NCI-H1105 treated with DMSO at 0.1 percent for 48 hours (cell line): ENCODE measurements around the gene SLC35E2B.
"Not testable (repeated sequence)": the region's sequence is repeated elsewhere in the genome, so short reads cannot be mapped to it uniquely, and the experiment has no call there.

ENCODE experiments used
- DNase-seq: peaks from one replicate; lab custom pipeline; 2025; lab: John Stamatoyannopoulos, UW

SLC35E2B gene

GRCh38 chr1:1674806-1675205 lies 17.8 kb downstream of the SLC35E2B start:
- not testable (repeated sequence) for DNase-seq

- no peak for DNase-seq
Observed at GRCh38 chr1:1672181-1672965, 20.2 kb downstream of the SLC35E2B start.

- DNase-seq, result no peak
Observed at GRCh38 chr1:1671365-1672119, 21.1 kb downstream of the SLC35E2B start.

GRCh38 chr1:1670866-1671265 lies 21.7 kb downstream of the SLC35E2B start:
- no peak for DNase-seq

- DNase-seq, result no peak
Observed at GRCh38 chr1:1669468-1670440, 22.8 kb downstream of the SLC35E2B start.

GRCh38 chr1:1666526-1666925 lies 26.1 kb downstream of the SLC35E2B start:
- DNase-seq, result no peak

GRCh38 chr1:1665815-1666251 lies 26.8 kb downstream of the SLC35E2B start:
- DNase-seq, result no peak

- DNase-seq, result no peak
Observed at GRCh38 chr1:1664941-1665814, 27.4 kb downstream of the SLC35E2B start.

- not testable (repeated sequence) for DNase-seq
Observed at GRCh38 chr1:1664318-1664717, 28.3 kb downstream of the SLC35E2B start.

- not testable (repeated sequence) for DNase-seq
Observed at GRCh38 chr1:1662830-1663560, 29.6 kb downstream of the SLC35E2B start.

GRCh38 chr1:1662392-1662791 lies 30.2 kb downstream of the SLC35E2B start:
- DNase-seq, result not testable (repeated sequence)

- peak; percentile 83 for DNase-seq
Observed at GRCh38 chr1:1658583-1659549, 33.7 kb downstream of the SLC35E2B start, which contains the start of gene CDK11B. TSS of gene CDK11B (minus strand) at chr1:1659004. CDS start at chr1:1657485, 1,519 bp downstream.

GRCh38 chr1:1648265-1648664 lies 44.3 kb downstream of the SLC35E2B start:
- DNase-seq, result not testable (repeated sequence)

GRCh38 chr1:1647567-1648241 lies 44.9 kb downstream of the SLC35E2B start:
- DNase-seq, result not testable (repeated sequence)

GRCh38 chr1:1646326-1646725 lies 46.3 kb downstream of the SLC35E2B start:
- not testable (repeated sequence) for DNase-seq

GRCh38 chr1:1640711-1641461 lies 51.7 kb downstream of the SLC35E2B start:
- not testable (repeated sequence) for DNase-seq

GRCh38 chr1:1640081-1640480 lies 52.5 kb downstream of the SLC35E2B start:
- not testable (repeated sequence) for DNase-seq
